BE2C (cell line): ENCODE results near the gene HMMR.

Source experiments
- DNase-seq: peaks from one replicate; pipeline ENCODE4 v3.0.0-alpha.2; 2020
- H3K27me3 ChIP-seq: fragments of 250-450 bp; sonication (Bioruptor Pico); 2 replicates; pipeline ENCODE4 v1.5.1; 2020; ENCODE audit warnings: mild to moderate bottlenecking
- H3K36me3 ChIP-seq: fragments of 250-450 bp; sonication (Bioruptor Pico); 2 replicates; pipeline ENCODE4 v1.5.1; 2020; ENCODE audit warnings: mild to moderate bottlenecking
- H3K4me1 ChIP-seq: fragments of 250-450 bp; sonication (Bioruptor Pico); 2 replicates; pipeline ENCODE4 v1.5.1; 2020
- H3K4me3 ChIP-seq: 2 replicates; pipeline ENCODE4 v1.5.1; 2011; ENCODE audit warnings: low read depth, low read length
- H3K9me3 ChIP-seq: fragments of 250-450 bp; sonication (Bioruptor Pico); 2 replicates; pipeline ENCODE4 v1.5.1; 2020
- CTCF ChIP-seq: IDR thresholded peaks from 2 replicates; pipeline ENCODE4 v1.5.1; 2012; ENCODE audit warnings: mild to moderate bottlenecking, low read depth, low read length

HMMR gene

GRCh38 chr5:163540696-163541095 is 80.3 kb downstream of the HMMR start:
- Histone ChIP-seq H3K9me3 (no peaks in the 10 kb centered on the region), H3K4me1 (peaks cover 4% of the 10 kb centered on the region; the same call in 1 of the 2 replicates), H3K4me3 (no peak overlapping the region), H3K27me3 (no peaks in the 10 kb centered on the region), H3K36me3 (no peaks in the 10 kb centered on the region)
- no peak for DNase-seq
- TF ChIP-seq CTCF, result no peak
